Amygdala (tissue), 56 donors: Measurements from ENCODE around the gene CACNA2D4.

Experiments
- DNase-seq, 56 donors: peaks; one replicate each; lab custom pipeline; 2025; lab: John Stamatoyannopoulos, UW

Gene CACNA2D4

GRCh38 chr12:1907652-1908611, 10.5 kb downstream of the CACNA2D4 start:
- DNase-seq, result no peak

DNA sequence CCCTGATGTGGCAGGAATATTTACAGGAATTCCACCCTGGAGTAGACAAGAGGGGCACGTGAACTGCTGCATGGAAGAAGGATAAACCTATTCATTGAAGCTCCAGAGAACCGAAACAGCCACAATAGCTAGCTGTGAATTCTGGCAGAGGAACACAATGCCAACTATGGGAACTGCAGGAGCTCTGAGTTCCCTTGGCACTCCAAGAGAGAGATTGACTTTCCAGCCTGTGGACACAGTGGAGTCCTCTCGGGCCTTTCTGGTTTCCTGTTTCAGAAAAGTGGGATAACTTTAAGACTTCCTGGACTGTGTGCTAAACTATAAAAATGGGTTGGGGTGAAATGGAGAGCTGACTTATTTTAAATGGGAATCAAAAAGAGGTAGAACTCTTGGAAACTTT, 11.9 kb downstream of the CACNA2D4 start:
- no peak for DNase-seq

- no peak for DNase-seq
Observed at GRCh38 chr12:1904875-1905274, 13.6 kb downstream of the CACNA2D4 start.

- DNase-seq, result no peak
Observed at GRCh38 chr12:1896964-1897363, 21.5 kb downstream of the CACNA2D4 start.

DNA sequence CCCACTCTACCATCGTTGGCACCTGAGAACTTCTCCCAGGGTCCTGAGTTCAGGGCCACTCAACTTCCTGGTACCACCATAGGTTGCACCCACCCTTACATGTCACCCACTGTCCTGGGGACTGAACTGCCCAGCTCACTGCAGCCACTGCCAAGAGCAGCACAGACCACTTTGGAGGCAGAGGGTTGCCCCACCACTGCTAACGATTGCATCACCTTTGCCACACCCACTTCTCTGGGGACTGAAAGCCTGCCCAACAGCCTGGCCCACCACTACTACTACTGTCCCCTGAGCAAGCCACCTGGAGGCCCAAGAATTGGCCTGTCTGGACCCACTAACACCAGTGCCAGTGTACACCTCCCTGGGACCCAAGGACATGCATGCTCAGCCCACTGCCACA, 27.6 kb downstream of the CACNA2D4 start:
- no peak for DNase-seq

GRCh38 chr12:1890119-1890703, 28.2 kb downstream of the CACNA2D4 start:
- DNase-seq, result no peak

DNA sequence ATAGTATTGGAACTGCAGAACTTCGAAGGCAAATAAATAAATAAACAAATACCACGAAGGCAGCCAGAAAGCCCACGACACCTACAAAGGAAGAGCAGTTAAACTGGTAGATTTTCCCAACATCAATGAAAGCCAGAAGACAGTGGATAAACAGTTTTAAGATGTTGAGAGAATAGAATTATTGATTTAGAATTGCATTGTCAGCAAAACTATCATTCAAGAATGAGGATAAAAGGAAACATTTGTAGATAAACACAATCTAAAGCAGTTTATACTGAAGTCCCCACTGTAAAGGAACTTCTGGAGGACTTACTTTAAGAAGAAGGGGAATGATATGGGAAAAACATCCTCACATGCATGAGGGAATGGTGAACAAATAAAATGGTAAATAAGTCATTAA, 29.5 kb downstream of the CACNA2D4 start:
- no peak for DNase-seq

DNA sequence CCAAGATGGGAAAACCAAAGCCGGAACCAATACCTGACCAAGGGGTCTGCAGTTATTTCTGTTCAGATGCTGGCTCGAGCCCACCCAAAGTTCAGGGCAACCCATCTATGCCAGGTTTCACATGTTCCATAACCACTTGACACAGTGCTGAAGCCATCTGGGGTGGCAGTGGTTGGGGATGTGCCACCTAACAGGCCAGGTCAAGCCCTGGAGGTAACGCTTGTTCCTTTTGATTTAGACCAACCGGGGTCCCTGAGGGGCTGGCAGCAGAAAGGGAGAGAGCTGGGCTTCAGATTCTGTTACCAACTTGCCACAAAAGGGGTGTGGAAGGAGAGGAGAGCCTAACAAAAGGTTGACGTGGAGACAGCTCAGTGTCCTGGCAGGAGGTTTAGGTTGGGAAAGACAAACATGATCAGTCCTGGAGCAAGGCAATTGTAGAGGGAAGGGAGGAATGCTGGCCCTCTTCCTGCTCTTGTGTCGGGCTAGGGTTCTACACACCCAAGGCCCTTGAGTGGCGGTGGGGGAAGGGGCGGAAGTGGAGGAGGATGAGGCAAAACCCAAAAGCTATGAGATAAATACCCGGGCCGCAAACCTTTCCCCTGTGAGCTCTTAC, 31.9 kb downstream of the CACNA2D4 start:
- no peak for DNase-seq

DNA sequence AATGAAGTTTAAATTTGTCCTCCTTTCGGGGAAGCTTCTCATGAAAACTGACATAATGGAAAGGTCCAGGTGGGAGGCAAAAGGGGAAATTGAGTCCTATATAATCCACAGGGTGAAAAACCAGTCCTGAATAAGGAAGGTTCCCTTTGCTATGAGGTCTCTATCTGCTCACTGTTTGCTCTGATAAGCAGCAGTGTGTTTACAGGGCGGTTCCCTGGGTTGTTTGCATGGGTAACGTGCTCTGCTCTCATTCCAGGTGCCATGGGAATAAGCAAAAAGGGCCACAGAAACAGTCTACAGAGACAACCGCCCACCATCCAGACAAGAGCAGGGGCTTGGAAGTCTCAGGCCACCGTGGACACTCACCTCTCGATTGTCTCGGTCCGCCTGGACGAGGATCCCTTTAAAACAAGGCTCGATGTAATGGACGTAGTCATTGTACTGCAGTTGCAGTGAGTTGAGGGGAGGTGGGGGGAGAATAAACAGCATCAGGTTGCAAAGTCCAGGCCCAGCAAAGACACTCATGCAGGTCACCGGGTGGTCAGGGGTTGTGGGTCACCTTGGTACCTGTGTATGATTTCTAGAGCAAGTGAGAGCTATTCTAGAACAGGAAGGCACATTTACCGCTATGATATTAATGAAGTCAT, 32.7 kb downstream of the CACNA2D4 start:
- no peak for DNase-seq

- DNase-seq, result no peak
Observed at GRCh38 chr12:1885082-1885596, 33.3 kb downstream of the CACNA2D4 start.

DNA sequence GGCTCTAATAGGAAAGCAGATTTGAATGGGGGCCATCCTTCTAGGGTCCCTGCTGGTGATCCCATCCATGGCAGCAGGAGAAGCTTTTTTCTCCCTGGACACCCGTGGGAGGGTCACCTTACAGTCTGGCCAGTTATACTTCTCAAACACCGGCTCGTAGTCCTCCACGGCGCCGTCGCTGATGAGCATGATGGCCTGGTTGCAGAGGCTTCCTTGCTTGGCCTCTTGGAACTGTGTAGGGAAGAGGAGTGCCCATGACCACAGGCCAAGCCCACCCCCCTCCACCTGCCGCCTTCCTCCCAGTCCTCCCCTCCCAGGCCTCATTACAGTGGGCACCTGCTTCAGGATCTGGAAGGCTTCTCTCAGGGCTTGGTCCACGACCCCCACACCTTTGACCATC, 33.8 kb downstream of the CACNA2D4 start:
- DNase-seq, result no peak

DNA sequence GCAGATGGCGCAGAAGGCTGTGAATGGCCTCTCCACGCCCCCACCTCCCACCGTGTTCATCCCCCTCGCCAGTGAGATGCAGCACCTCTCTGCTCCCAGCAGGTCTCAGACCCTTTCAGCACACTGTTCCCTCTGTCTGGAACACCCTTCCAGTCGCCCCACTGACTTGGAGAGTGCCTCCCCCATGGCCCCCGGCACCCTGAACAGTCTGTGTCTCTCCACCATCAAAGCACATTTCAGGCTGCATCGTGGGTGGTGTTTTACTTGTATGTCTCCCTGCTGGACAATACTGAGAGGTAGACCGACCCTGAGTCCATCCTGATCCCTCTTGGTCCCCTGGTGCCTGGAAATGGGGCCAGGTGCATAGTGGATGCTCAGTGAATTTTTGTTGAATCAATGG, 34.9 kb downstream of the CACNA2D4 start:
- DNase-seq, result no peak

GRCh38 chr12:1882850-1883470, 35.5 kb downstream of the CACNA2D4 start:
- no peak for DNase-seq

DNA sequence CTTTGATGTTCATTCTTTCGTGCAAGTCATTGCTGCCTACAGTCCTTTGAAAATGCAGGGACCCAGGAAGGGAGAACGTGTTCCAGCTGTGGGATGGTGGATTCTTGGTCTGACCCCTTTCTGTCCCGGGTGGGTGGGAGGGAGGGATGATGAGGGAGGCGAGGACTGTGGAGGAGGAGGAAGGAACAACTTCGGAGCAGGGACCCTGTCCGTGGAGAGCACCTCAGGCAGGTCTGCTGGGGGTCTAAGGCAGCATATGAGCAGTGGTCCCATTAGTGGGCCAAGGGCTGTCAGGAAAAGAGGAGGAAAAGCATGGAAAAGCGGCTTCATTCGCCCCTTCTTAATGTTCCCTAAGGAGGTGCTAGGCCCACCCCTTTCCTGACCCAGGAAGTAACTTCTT, 36.0 kb downstream of the CACNA2D4 start:
- DNase-seq, result no peak

- no peak for DNase-seq
Observed at GRCh38 chr12:1881936-1882335, 36.5 kb downstream of the CACNA2D4 start.

GRCh38 chr12:1881301-1881700, 37.2 kb downstream of the CACNA2D4 start:
- no peak for DNase-seq

DNA sequence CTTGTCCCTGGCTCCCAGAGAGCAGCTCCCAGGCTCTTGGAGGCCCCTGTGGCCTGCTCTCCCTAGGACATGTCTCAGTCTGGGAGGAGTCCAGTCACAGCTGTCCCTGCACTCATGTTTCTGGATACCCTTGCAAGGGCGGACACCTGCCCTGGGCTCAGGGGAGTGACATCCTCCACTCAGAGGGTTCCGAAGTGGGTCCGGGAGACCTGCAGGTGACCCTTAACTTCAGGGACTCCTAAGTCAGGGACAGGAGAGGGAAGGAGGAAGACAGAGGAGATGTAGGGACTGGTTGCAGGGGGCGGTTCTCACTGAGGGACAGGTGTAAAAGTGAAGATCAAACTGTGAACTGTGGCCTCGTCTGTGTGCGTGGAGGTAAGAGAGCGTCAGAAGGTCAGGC, 37.6 kb downstream of the CACNA2D4 start:
- no peak for DNase-seq

DNA sequence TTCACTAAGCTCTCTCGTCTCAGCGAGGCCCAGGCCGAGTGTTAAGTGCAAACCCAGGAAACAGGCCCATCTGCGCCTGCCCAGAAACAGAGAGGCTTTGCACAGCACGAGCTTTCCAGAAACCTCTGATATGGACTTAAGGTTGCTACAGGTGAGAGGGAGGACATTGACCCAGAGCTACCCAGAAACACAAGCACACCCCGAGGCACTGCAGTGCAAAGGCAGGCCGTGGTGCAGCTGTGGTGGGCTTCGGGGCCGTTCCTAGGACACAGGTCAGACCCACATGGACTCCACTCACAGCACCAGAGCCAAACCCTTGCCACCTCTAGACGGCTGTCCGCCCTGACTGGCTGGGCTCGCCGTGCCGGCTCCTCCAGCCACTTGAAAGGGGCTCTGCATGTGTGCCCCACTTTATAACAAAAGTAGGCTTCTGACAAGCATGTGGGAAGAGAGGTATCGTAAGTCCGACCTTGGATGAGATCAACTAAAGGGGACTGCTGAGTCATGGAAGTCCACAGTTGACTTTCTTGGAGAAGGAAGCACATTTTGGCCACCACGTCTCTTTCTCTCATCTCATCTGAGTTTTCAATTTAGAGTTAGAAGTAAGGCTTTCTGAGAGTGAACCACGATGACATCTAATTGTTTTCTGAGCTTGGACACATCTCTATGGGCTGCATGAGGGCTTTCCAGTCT, 38.2 kb downstream of the CACNA2D4 start:
- no peak for DNase-seq

DNA sequence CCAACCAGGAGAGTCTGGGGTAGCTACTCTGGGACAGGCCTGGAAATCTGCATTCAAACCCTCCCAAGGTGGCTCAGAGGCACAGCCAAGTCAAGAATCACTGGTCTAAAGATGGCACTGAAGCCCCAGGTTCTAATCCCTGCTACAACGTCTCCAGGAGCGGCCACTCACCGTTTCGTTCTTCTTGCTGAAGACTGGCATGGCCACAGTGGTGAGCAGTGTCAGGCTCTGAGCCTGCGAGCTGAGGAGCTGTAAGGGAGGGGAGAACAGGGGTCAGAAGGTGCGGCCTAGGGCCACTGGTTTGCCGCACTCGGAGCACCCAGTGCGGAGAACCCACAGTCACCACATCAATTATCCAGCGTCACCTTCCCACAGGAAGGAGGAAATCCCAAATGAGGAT, 38.8 kb downstream of the CACNA2D4 start:
- DNase-seq, result no peak

DNA sequence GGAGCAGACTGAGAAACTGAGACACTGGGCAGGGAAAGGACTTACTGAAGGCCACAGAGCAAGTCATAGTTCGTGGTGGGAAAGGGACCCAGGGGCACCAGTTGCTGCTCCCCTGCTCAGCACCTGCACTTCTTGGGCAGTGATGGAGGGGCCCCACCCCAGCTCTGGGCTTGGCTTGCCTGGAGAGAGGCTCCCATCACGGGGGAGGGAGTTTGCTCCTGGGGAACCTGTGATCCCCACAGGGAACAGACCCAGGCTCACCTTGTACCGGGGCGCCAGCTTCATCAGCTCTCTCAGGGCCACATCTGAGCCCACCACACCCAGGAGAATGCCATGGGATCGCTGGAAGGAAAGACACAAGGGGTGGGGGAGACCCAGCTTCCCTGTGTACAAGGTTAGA, 39.8 kb downstream of the CACNA2D4 start:
- DNase-seq, result no peak
